ENCODE measurements around the gene MRPL42. TPM values are rescaled to one million over a fixed set of nuclear protein-coding genes. Genes with fewer than 3 reads are reported as not detected.
A peak's percentile ranks its signal among the peaks of the same experiment; 100 is the strongest.
"Not testable (repeated sequence)": the region's sequence is repeated elsewhere in the genome, so short reads cannot be mapped to it uniquely, and the experiment has no call there.

Gene MRPL42
- total RNA-seq, 2 experiments from 2014 or later: 57.2 to 58.0 TPM

GRCh38 chr12:93539821-93540220 lies 72.5 kb downstream of the MRPL42 start:
- CTCF ChIA-PET: interaction anchor here (0.9 to 1.5 kb wide), 2 partner anchors 18 to 562 kb away, joined by 3 read pairs; no protein-coding TSS in a partner anchor
- Mint-ChIP-seq H3K9me3 (no peaks in the 10 kb centered on the region), H3K27me3 (no peaks in the 10 kb centered on the region), H3K27ac (no peak overlapping the region), H3K4me3 (no peak overlapping the region), H3K36me3 (ENCODE audit: low read depth) (peaks cover 20% of the 10 kb centered on the region), H3K4me1 (peaks cover 36% of the 10 kb centered on the region)
- POLR2A ChIA-PET: interaction anchor here (1.4 kb wide), 1 partner anchor 31 kb away, joined by 4 read pairs; no protein-coding TSS in a partner anchor
- no peak for DNase-seq

- H3K27ac Mint-ChIP-seq: peak overlapping the region; percentile 12
- no peak overlapping the region for H3K4me3 Mint-ChIP-seq
- DNase-seq: no peak
- H3K9me3 Mint-ChIP-seq: no peaks in the 10 kb centered on the region
- peaks cover 23% of the 10 kb centered on the region for H3K36me3 Mint-ChIP-seq (ENCODE audit: low read depth)
- peaks cover 40% of the 10 kb centered on the region for H3K4me1 Mint-ChIP-seq
- no peaks in the 10 kb centered on the region for H3K27me3 Mint-ChIP-seq
- ChIA-PET POLR2A (interaction anchor here (1.4 to 1.5 kb wide), 2 partner anchors 10 to 30 kb away, joined by 3 to 4 read pairs; no protein-coding TSS in a partner anchor), CTCF (interaction anchor here (1.5 kb wide), 1 partner anchor 562 kb away, joined by 3 read pairs; no protein-coding TSS in a partner anchor)
Measured at GRCh38 chr12:93540466-93540865, 73.2 kb downstream of the MRPL42 start.

GRCh38 chr12:93541578-93542225 lies 74.4 kb downstream of the MRPL42 start:
- H3K27me3 Mint-ChIP-seq: no peaks in the 10 kb centered on the region
- CTCF ChIA-PET: interaction anchor here (2.8 kb wide), 1 partner anchor 28 kb away, joined by 9 read pairs; no protein-coding TSS in a partner anchor
- POLR2A ChIA-PET: interaction anchor here (0.5 to 1.5 kb wide), 3 partner anchors 11 to 28 kb away, joined by 3 to 6 read pairs (median 3); no protein-coding TSS in a partner anchor
- H3K36me3 Mint-ChIP-seq (ENCODE audit: low read depth): peaks cover 23% of the 10 kb centered on the region
- no peak overlapping the region for H3K4me3 Mint-ChIP-seq
- DNase-seq: no peak
- H3K27ac Mint-ChIP-seq: peak overlapping the region; percentile 65
- peaks cover 36% of the 10 kb centered on the region for H3K4me1 Mint-ChIP-seq
- no peaks in the 10 kb centered on the region for H3K9me3 Mint-ChIP-seq

GRCh38 chr12:93547778-93548177 lies 80.5 kb downstream of the MRPL42 start:
- ChIA-PET POLR2A (no interaction called here), CTCF (no interaction called here)
- DNase-seq: no peak
- H3K9me3 Mint-ChIP-seq: no peaks in the 10 kb centered on the region
- H3K4me1 Mint-ChIP-seq: peaks cover 10% of the 10 kb centered on the region
- no peaks in the 10 kb centered on the region for H3K27me3 Mint-ChIP-seq
- H3K4me3 Mint-ChIP-seq: no peak overlapping the region
- no peak overlapping the region for H3K27ac Mint-ChIP-seq
- peaks cover 19% of the 10 kb centered on the region for H3K36me3 Mint-ChIP-seq (ENCODE audit: low read depth)

- Mint-ChIP-seq H3K27ac (no peak overlapping the region), H3K4me1 (peaks cover 10% of the 10 kb centered on the region), H3K9me3 (no peaks in the 10 kb centered on the region), H3K27me3 (no peaks in the 10 kb centered on the region), H3K36me3 (ENCODE audit: low read depth) (peaks cover 9% of the 10 kb centered on the region), H3K4me3 (no peak overlapping the region)
- ChIA-PET CTCF (no interaction called here), POLR2A (no interaction called here)
- no peak for DNase-seq
Measured at GRCh38 chr12:93549174-93549573, 81.9 kb downstream of the MRPL42 start.

- Mint-ChIP-seq H3K4me1 (peaks cover 3% of the 10 kb centered on the region), H3K27me3 (no peaks in the 10 kb centered on the region), H3K27ac (no peak overlapping the region), H3K9me3 (no peaks in the 10 kb centered on the region), H3K4me3 (no peak overlapping the region), H3K36me3 (ENCODE audit: low read depth) (peaks cover 4% of the 10 kb centered on the region)
- ChIA-PET POLR2A (no interaction called here), CTCF (no interaction called here)
- DNase-seq: no peak
Measured at GRCh38 chr12:93550748-93551611, 83.7 kb downstream of the MRPL42 start.

GRCh38 chr12:93552427-93552826 lies 85.1 kb downstream of the MRPL42 start:
- DNase-seq: no peak

GRCh38 chr12:93557879-93558278 lies 90.6 kb downstream of the MRPL42 start:
- H3K27ac Mint-ChIP-seq, H3K27me3 Mint-ChIP-seq, POLR2A ChIA-PET, DNase-seq, H3K4me1 Mint-ChIP-seq, H3K4me3 Mint-ChIP-seq: not testable (repeated sequence)
- CTCF ChIA-PET: interaction anchor here (1.5 kb wide), 1 partner anchor 544 kb away, joined by 3 read pairs; no protein-coding TSS in a partner anchor
- Mint-ChIP-seq H3K36me3 (ENCODE audit: low read depth) (peaks cover 54% of the 10 kb centered on the region), H3K9me3 (peaks cover 19% of the 10 kb centered on the region)

More at GRCh38 chr12:93552427-93552826, 85.1 kb downstream of the MRPL42 start:
- Mint-ChIP-seq H3K4me1 (peaks cover 3% of the 10 kb centered on the region), H3K27ac (no peak overlapping the region), H3K4me3 (no peak overlapping the region), H3K9me3 (no peaks in the 10 kb centered on the region), H3K36me3 (ENCODE audit: low read depth) (peaks cover 10% of the 10 kb centered on the region), H3K27me3 (no peaks in the 10 kb centered on the region)
- ChIA-PET POLR2A (no interaction called here), CTCF (no interaction called here)

GRCh38 chr12:93558685-93559084 lies 91.4 kb downstream of the MRPL42 start:
- DNase-seq, H3K4me3 Mint-ChIP-seq, H3K4me1 Mint-ChIP-seq, H3K27me3 Mint-ChIP-seq, POLR2A ChIA-PET, H3K27ac Mint-ChIP-seq: not testable (repeated sequence)
- Mint-ChIP-seq H3K36me3 (ENCODE audit: low read depth) (peaks cover 55% of the 10 kb centered on the region), H3K9me3 (peaks cover 19% of the 10 kb centered on the region)
- CTCF ChIA-PET: interaction anchor here (1.5 kb wide), 1 partner anchor 543 kb away, joined by 3 read pairs; no protein-coding TSS in a partner anchor

GRCh38 chr12:93563807-93564538 lies 96.7 kb downstream of the MRPL42 start:
- ChIA-PET CTCF (interaction anchor here (0.8 to 5.1 kb wide), 2 partner anchors 61 to 539 kb away, joined by 3 to 24 read pairs; no protein-coding TSS in a partner anchor), POLR2A (no interaction called here)
- H3K4me1 Mint-ChIP-seq: peaks cover 15% of the 10 kb centered on the region
- no peaks in the 10 kb centered on the region for H3K27me3 Mint-ChIP-seq
- peaks cover 7% of the 10 kb centered on the region for H3K9me3 Mint-ChIP-seq
- peaks cover 52% of the 10 kb centered on the region for H3K36me3 Mint-ChIP-seq (ENCODE audit: low read depth)
- no peak overlapping the region for H3K4me3 Mint-ChIP-seq
- no peak overlapping the region for H3K27ac Mint-ChIP-seq
- no peak for DNase-seq

GRCh38 chr12:93565760-93566159 lies 98.4 kb downstream of the MRPL42 start:
- peaks cover 20% of the 10 kb centered on the region for H3K4me1 Mint-ChIP-seq
- POLR2A ChIA-PET: no interaction called here
- H3K9me3 Mint-ChIP-seq: peaks cover 2% of the 10 kb centered on the region
- no peak for DNase-seq
- H3K27me3 Mint-ChIP-seq: no peaks in the 10 kb centered on the region
- no peak overlapping the region for H3K27ac Mint-ChIP-seq
- peaks cover 38% of the 10 kb centered on the region for H3K36me3 Mint-ChIP-seq (ENCODE audit: low read depth)
- CTCF ChIA-PET: interaction anchor here (5.1 to 10.1 kb wide), 2 partner anchors 62 to 537 kb away, joined by 24 to 178 read pairs; no protein-coding TSS in a partner anchor
- no peak overlapping the region for H3K4me3 Mint-ChIP-seq
